Transverse colon (tissue), 4 donors: ENCODE measurements around the gene MSMO1. TPM values are rescaled to one million over a fixed set of nuclear protein-coding genes. Genes with fewer than 3 reads are reported as not detected.

Experiments
- DNase-seq: peaks from one replicate; pipeline ENCODE4 v3.0.0-alpha.2; 2019
- H3K27ac ChIP-seq, 4 donors: fragments of 200-600 bp; sonication (generic); 2 replicates each; pipeline ENCODE4 v1.5.1; 2016 to 2018; ENCODE audit warnings: inconsistent platforms in 4 of 4
- H3K27me3 ChIP-seq: fragments of 200-600 bp; sonication (generic); 2 replicates; pipeline ENCODE4 v1.5.1; 2017; ENCODE audit warnings: inconsistent platforms
- H3K36me3 ChIP-seq, 4 donors: fragments of 200-600 bp; sonication (generic); 2 replicates each; pipeline ENCODE4 v1.5.1; 2017 to 2019; ENCODE audit warnings: inconsistent platforms in 4 of 4
- H3K4me1 ChIP-seq, 4 donors: fragments of 200-600 bp; sonication (generic); 2 replicates each; pipeline ENCODE4 v1.5.1; 2017 to 2020; ENCODE audit warnings: inconsistent platforms in 4 of 4
- H3K4me3 ChIP-seq, 4 donors: fragments of 200-600 bp; sonication (generic); 1 replicate in 1 of 4; 2 replicates in 3 of 4; pipeline versions ENCODE4 v1.5.1 to v1.6.1; 2017 to 2019; ENCODE audit warnings: inconsistent platforms in 4 of 4
- H3K9me3 ChIP-seq, 2 donors: fragments of 200-600 bp; sonication (generic); 2 replicates each; pipeline ENCODE4 v1.5.1; 2017 to 2019; ENCODE audit warnings: inconsistent platforms in 2 of 2
- EP300 ChIP-seq: sonication (generic); formaldehyde crosslinking; IDR thresholded peaks from one replicate; pipeline ENCODE4 v1.6.1; 2017; ENCODE audit warnings: antibody characterized with exemption, low read depth
- POLR2A ChIP-seq: fragments of 450-650 bp; IDR thresholded peaks from one replicate; pipeline ENCODE4 v1.6.1; 2016; ENCODE audit warnings: antibody characterized with exemption, mild to moderate bottlenecking, moderate library complexity
- POLR2AphosphoS5 ChIP-seq, 3 donors: sonication (generic); formaldehyde crosslinking; IDR thresholded peaks; one replicate each; pipeline ENCODE4 v1.6.1; 2016; ENCODE audit warnings: antibody characterized with exemption in 3 of 3
- WGBS, 2 donors: methylation state at CpG; one replicate each; pipeline ENCODE4 v1.1.5; 2018; ENCODE audit warnings: low coverage in 1 of 2; 5-methylcytosine and 5-hydroxymethylcytosine counted together
- in situ Hi-C, 4 donors: fragments of 200-750 bp; cut with MboI; loops; one replicate each; pipeline versions ENCODE4 v1.15.0 to v1.15.1; 2017; ENCODE audit warnings: low sequenced_read_pairs in 3 of 4, low pct_ligation_motif_present in 1 of 4, low pct_unique_long_range_greater_than_20kb in 1 of 4
- intact Hi-C: fragments of 100-400 bp; cut with DNase I; formaldehyde crosslinking; loops from one replicate; pipeline ENCODE4 v1.15.1; 2023; ENCODE audit warnings: low total_unique reads
- total RNA-seq, 4 donors: library from RNA; depleted of rRNA; stranded (reverse); fragments of >200 nt; gene quantifications; one replicate each; pipeline ENCODE4 v1.1.0, GENCODE V29; 2016
- TF ChIP-seq, protein P1 (sequence below), 5 experiments: fragments of 200-600 bp in 3 of 5; fragments of 450-650 bp in 2 of 5; sonication (generic) in 3 of 5; IDR thresholded peaks; 1 replicate in 2 of 5; 2 replicates in 3 of 5; pipeline ENCODE4 v1.5.1; 2016 to 2017; ENCODE audit warnings: antibody characterized with exemption in 5 of 5, inconsistent platforms in 3 of 5, mild to moderate bottlenecking in 2 of 5, moderate library complexity in 1 of 5

MSMO1 gene
- total RNA-seq, 4 donors from 2014 or later, result 30.3 to 58.0 (median 36.5) TPM

GRCh38 chr4:165312506-165312905, 15.0 kb upstream of the MSMO1 start:
- no peaks in the 10 kb centered on the region for H3K36me3 ChIP-seq
- H3K9me3 ChIP-seq, result no peaks in the 10 kb centered on the region
- 74 to 89% methylated on average over 2 of the region's 2 CpGs for WGBS, 2 donors
- no peak for TF ChIP-seq POLR2A
- TF ChIP-seq EP300, result no peak
- no peak for TF ChIP-seq POLR2AphosphoS5 (IDR thresholded peaks at IDR 0.05)
- TF ChIP-seq, protein P1, sequence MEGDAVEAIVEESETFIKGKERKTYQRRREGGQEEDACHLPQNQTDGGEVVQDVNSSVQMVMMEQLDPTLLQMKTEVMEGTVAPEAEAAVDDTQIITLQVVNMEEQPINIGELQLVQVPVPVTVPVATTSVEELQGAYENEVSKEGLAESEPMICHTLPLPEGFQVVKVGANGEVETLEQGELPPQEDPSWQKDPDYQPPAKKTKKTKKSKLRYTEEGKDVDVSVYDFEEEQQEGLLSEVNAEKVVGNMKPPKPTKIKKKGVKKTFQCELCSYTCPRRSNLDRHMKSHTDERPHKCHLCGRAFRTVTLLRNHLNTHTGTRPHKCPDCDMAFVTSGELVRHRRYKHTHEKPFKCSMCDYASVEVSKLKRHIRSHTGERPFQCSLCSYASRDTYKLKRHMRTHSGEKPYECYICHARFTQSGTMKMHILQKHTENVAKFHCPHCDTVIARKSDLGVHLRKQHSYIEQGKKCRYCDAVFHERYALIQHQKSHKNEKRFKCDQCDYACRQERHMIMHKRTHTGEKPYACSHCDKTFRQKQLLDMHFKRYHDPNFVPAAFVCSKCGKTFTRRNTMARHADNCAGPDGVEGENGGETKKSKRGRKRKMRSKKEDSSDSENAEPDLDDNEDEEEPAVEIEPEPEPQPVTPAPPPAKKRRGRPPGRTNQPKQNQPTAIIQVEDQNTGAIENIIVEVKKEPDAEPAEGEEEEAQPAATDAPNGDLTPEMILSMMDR (IDR thresholded peaks at IDR 0.05), result no peak
- H3K4me3 ChIP-seq, result no peak overlapping the region
- intact Hi-C loops (no loop called here), in situ Hi-C loops (no loop called here)
- H3K4me1 ChIP-seq, result no peaks in the 10 kb centered on the region
- H3K27ac ChIP-seq, result no peak overlapping the region
- no peak for DNase-seq
- H3K27me3 ChIP-seq, result no peaks in the 10 kb centered on the region

DNA sequence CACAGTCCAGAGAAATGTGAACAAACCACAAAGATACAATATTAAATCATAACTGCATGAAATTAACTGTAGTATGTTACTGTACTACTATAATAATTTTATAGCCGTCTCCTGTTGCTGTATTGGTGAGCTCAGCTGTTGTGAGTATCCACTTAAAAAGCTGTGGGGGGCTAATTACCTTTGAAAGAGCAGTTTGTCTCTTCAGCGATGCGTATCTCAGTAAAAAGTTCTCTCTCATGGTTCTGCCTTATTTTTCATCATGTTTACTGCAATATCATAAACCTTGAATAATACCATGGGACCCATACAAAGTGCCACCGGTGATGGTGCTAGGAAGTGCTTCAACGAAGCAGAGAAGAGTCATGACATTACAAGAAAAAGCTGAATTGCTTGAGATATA, 8.4 kb upstream of the MSMO1 start:
- no peak overlapping the region for H3K27ac ChIP-seq
- no peak for DNase-seq
- TF ChIP-seq, protein P1 (IDR thresholded peaks at IDR 0.05), result no peak
- no peak for TF ChIP-seq POLR2A
- no peaks in the 10 kb centered on the region for H3K4me1 ChIP-seq
- WGBS, 2 donors, result 96% methylated on average over 5 of the region's 5 CpGs
- H3K4me3 ChIP-seq, result no peak overlapping the region
- no peaks in the 10 kb centered on the region for H3K9me3 ChIP-seq
- H3K27me3 ChIP-seq, result no peaks in the 10 kb centered on the region
- H3K36me3 ChIP-seq, result no peaks in the 10 kb centered on the region
- in situ Hi-C loops (no loop called here), intact Hi-C loops (no loop called here)

DNA sequence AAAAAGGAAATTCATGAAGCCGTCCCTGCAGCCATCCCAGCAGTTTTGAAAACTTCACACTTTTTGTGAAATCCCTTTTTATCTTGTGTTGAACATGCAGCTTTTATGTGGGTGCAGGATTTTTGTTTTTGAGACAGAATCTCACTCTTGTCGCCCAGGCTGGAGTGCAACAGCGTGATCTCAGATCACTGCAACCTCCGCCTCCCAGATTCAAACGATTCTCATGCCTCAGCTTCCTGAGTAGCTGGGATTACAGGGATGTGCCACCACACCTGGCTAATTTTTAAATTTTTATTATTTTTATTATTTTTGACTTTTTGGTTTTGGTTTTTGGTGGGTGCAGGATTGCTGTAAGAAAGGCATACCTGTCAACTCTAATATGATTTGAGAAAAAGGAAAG, 8.0 kb upstream of the MSMO1 start:
- in situ Hi-C loops (no loop called here), intact Hi-C loops (no loop called here)
- Histone ChIP-seq H3K9me3 (no peaks in the 10 kb centered on the region), H3K27ac (no peak overlapping the region), H3K4me1 (no peaks in the 10 kb centered on the region), H3K4me3 (no peak overlapping the region), H3K36me3 (no peaks in the 10 kb centered on the region), H3K27me3 (no peaks in the 10 kb centered on the region)
- no peak for DNase-seq
- TF ChIP-seq, protein P1 (IDR thresholded peaks at IDR 0.05), result no peak
- no peak for TF ChIP-seq EP300
- WGBS, 2 donors, result 95 to 96% methylated on average over 5 of the region's 5 CpGs

DNA sequence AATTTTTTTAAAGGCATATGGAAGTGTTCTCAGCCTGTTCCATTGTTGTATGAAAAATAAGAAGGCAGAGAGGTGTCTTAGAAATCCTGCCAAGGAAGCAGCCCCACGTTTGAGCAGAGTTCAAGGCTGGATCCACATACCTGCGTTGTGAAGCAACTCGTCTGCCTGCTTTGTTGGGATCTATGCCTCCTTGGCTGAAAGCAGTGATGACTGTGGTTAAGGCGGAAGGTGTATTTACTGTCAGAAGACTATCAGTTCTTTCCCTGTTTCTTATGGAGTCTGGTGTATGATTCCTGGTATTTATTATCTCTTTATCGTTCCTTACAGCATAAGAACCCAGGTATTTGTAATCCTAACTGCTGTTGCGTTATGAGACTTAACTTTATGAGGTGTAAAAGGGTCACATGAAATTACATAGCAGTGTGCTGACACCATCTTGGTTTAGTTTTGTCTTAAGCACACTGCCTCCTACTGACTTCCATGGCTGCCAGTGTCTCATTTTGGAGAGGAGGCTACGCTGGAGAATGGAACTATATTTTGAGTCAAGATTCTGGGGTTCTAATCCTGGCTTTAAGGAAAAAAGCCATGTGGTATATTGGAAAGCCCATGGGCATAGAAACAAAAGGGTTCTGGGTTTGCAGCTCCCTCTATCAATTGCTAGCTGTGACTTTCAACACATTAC, 3.1 kb upstream of the MSMO1 start:
- 86 to 92% methylated on average over 7 of the region's 7 CpGs for WGBS, 2 donors
- Histone ChIP-seq H3K4me1 (peaks cover 10 to 23% (median 16%) of the 10 kb centered on the region in 4 donors), H3K4me3 (no peak overlapping the region), H3K27ac (no peak overlapping the region), H3K27me3 (no peaks in the 10 kb centered on the region), H3K9me3 (no peaks in the 10 kb centered on the region), H3K36me3 (no peaks in the 10 kb centered on the region)
- in situ Hi-C loops, result loop anchor here in 1 of 4 donors (10.0 kb wide), 1 partner anchor 120 kb away; the partner anchor contains the start of gene KLHL2
- TF ChIP-seq POLR2AphosphoS5 (IDR thresholded peaks at IDR 0.05), result no peak
- no peak for TF ChIP-seq POLR2A
- TF ChIP-seq, protein P1 (IDR thresholded peaks at IDR 0.05), result no peak
- TF ChIP-seq EP300, result no peak
- intact Hi-C loops, result no loop called here
- DNase-seq, result no peak
